ENCODE measurements around the gene WDR64.

DNA sequence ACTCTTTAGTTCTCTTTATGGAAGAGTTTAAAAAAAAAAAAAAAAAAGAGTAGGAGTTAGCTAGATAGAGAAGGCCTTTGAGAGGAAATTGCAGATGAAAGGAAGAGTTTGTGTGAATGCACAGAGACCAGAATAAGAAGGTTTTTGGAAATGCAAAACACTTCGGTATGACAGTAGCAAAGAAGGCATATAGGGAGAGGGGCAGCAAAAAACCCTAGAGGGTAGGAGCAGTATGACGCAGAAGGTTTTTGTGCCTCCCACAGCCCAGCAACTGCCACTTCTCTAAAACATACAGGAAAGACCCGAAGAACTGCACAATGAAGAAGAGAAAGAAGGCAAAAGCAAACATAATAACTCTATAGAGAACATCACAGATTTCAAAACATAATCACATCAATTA lies 84.3 kb downstream of the WDR64 start:
- TF ChIP-seq, protein P1, sequence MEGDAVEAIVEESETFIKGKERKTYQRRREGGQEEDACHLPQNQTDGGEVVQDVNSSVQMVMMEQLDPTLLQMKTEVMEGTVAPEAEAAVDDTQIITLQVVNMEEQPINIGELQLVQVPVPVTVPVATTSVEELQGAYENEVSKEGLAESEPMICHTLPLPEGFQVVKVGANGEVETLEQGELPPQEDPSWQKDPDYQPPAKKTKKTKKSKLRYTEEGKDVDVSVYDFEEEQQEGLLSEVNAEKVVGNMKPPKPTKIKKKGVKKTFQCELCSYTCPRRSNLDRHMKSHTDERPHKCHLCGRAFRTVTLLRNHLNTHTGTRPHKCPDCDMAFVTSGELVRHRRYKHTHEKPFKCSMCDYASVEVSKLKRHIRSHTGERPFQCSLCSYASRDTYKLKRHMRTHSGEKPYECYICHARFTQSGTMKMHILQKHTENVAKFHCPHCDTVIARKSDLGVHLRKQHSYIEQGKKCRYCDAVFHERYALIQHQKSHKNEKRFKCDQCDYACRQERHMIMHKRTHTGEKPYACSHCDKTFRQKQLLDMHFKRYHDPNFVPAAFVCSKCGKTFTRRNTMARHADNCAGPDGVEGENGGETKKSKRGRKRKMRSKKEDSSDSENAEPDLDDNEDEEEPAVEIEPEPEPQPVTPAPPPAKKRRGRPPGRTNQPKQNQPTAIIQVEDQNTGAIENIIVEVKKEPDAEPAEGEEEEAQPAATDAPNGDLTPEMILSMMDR (optimal IDR thresholded peaks at IDR 0.05 in 1 of 3, IDR thresholded peaks at IDR 0.05 in 1 of 3, conservative IDR thresholded peaks at IDR 0.05 in 1 of 3; ENCODE audit: extremely low read depth in 1 of 3, insufficient read depth in 2 of 3, low read length in 3 of 3), result no peak
- TF ChIP-seq EZH2 (IDR thresholded peaks at IDR 0.05; ENCODE audit: low read length), result no peak
